Activated CD4-positive, alpha-beta memory T cell treated with anti-CD3 and anti-CD28 coated beads for 36 hours (primary cell): ENCODE data around the gene FAM83G. TPM values are rescaled to one million over a fixed set of nuclear protein-coding genes. Genes with fewer than 3 reads are reported as not detected.
"Not testable (repeated sequence)": the region's sequence is repeated elsewhere in the genome, so short reads cannot be mapped to it uniquely, and the experiment has no call there.

Source experiments
- CTCF ChIA-PET: fragments of 350-600 bp; sonication (Branson Sonifier 250); formaldehyde crosslinking; loops from one replicate; lab custom pipeline; 2021; ENCODE audit warnings: antibody characterized with exemption, inconsistent platforms; lab: Charles Lee
- POLR2A ChIA-PET: fragments of 350-600 bp; sonication (Branson Sonifier 250); formaldehyde crosslinking; loops from one replicate; lab custom pipeline; 2021; ENCODE audit warnings: antibody characterized with exemption; lab: Charles Lee
- DNase-seq: peaks from one replicate; pipeline ENCODE4 v3.0.0-alpha.2; 2020
- H3K27ac Mint-ChIP-seq: one replicate; pipeline ENCODE4 v1.8.0; 2021; ENCODE audit warnings: mixed read lengths
- H3K27me3 Mint-ChIP-seq: one replicate; pipeline ENCODE4 v1.8.0; 2021; ENCODE audit warnings: mixed read lengths
- H3K36me3 Mint-ChIP-seq: one replicate; pipeline ENCODE4 v1.8.0; 2021; ENCODE audit warnings: mixed read lengths
- H3K4me1 Mint-ChIP-seq: one replicate; pipeline ENCODE4 v1.8.0; 2021; ENCODE audit warnings: low read depth, mixed read lengths
- H3K4me3 Mint-ChIP-seq: one replicate; pipeline ENCODE4 v1.8.0; 2021; ENCODE audit warnings: mild to moderate bottlenecking, mixed read lengths
- H3K9me3 Mint-ChIP-seq: one replicate; pipeline ENCODE4 v1.8.0; 2021; ENCODE audit warnings: mixed read lengths
- intact Hi-C: fragments of 100-400 bp; cut with micrococcal nuclease; formaldehyde crosslinking; loops from one replicate; pipeline ENCODE4 v1.15.1; 2023
- total RNA-seq, 2 experiments: library from RNA; stranded (reverse); gene quantifications; one replicate each; pipeline ENCODE4 v1.2.3, GENCODE V29; 2021

Gene FAM83G
- total RNA-seq, 2 experiments from 2014 or later: 12.6 to 14.3 TPM

DNA sequence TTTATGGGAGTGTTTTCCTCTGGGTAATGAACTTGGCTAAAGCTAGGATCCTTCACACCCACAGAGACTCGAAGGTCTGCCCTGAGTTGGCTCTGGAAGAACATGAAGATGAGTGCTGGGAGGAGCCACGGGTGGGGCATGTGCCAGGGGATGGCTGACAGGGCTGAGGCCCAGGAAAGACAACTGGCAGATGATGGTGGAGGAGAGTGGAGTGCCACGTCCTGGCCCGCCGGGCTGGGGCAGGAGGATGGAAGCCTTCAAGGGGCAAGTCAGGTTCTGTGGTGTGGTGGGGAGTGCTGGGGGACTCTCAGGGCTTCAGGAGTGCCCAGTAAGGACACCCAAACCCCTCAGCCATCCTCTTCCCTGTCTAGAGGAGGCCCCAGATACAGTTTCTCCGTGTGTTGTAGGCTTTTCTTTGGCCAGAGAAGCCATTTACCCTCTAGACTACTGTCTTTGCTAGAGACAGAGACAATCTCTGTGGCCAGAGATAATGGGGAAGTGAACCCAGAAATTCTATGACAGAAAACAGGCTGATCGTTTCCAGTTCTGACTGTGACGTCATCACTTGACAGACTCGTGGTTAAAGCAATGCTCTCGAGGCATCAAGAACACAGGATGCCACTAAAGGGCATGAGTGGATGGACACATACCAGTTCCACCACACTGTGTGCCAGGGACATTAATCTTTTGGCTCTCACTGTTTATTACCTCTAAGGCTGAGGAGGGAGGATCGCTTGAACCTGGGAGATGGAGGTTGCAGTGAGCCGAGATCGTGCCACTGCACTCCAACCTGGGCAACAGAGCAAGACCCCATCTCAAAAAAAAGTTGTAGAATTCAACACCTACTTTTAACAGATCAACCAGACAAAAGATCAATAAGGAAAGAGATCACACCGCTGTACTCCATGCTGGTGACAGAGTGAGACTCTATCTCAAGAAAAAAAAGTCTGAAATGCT is 71.2 kb downstream of the FAM83G start:
- H3K27ac Mint-ChIP-seq: no peak overlapping the region
- peaks cover 11% of the 10 kb centered on the region for H3K4me1 Mint-ChIP-seq
- CTCF ChIA-PET: no interaction called here
- H3K4me3 Mint-ChIP-seq: no peak overlapping the region
- H3K9me3 Mint-ChIP-seq: no peaks in the 10 kb centered on the region
- H3K27me3 Mint-ChIP-seq: no peaks in the 10 kb centered on the region
- intact Hi-C loops: no loop called here
- POLR2A ChIA-PET: interaction anchor here (0.8 kb wide), 1 partner anchor 10 kb away, joined by 3 read pairs; no protein-coding TSS in a partner anchor
- H3K36me3 Mint-ChIP-seq: peaks cover 19% of the 10 kb centered on the region
- no peak for DNase-seq

DNA sequence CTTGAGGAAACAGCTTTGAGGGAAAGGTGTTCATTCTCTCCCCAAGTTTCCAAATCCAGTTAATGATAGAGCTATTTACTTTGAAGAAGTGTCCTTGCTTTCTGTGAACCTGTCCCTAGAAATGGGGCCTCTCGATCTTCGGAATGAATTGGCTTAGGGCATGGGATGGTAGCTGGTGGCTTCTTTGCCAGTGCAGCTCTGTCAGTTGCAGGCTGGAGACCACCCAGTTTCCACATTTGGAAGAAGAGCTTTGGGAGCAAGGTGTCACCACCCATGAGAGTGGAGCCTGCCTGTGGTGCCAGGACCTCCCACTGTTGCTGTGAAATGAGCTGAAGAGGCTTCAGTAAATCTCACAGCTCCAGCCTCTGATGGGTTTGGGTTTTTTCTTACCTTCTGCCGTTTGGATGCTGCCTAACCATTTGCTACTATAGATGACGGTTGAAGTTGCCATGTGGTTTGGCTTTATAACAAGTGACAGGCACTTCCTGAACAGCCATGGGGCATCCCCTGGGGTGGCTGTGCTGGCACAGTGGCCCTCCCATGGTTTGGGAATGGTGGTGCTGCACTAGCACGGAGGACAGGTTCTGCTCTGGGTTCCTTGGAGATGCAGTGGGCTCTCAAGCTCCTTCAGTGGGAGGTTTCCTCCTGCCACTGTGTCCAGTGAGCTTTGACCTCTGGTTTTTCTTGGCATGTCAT is 72.1 kb downstream of the FAM83G start:
- POLR2A ChIA-PET: interaction anchor here (0.8 kb wide), 1 partner anchor 11 kb away, joined by 3 read pairs; no protein-coding TSS in a partner anchor

DNA sequence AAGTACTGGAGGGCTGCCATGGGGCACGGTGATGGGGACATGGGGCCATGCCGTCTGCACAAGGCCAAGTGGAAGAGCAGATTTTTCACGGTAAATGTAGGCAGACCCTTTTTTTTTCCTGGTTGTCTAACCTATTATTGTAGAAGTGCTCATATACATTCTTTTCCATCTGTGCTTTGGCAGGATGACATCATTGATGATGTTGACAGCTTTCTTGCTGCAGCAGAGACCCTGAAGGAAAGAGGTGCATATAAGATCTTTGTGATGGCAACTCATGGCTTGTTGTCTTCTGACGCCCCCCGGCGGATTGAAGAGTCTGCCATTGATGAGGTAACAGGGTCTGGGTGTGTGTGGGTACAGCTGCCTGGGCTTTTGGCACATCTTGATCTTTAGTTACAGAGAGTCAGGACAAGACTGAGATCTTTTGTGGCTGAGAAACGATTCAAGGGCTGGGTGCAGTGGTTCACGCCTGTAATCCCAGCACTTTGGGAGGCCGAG is 75.9 kb downstream of the FAM83G start:
- Mint-ChIP-seq H3K27me3 (no peaks in the 10 kb centered on the region), H3K4me1 (peaks cover 24% of the 10 kb centered on the region), H3K4me3 (no peak overlapping the region), H3K9me3 (no peaks in the 10 kb centered on the region), H3K36me3 (peaks cover 20% of the 10 kb centered on the region), H3K27ac (no peak overlapping the region)
- intact Hi-C loops: loop anchor here (10.0 kb wide), 2 partner anchors 46 to 114 kb away; no protein-coding TSS in a partner anchor
- DNase-seq: no peak
- ChIA-PET CTCF (interaction anchor here (0.7 to 1.4 kb wide), 2 partner anchors 31 to 32 kb away, joined by 3 read pairs; no protein-coding TSS in a partner anchor), POLR2A (no interaction called here)

More for the DNA sequence above, 72.1 kb downstream of the FAM83G start:
- peak; percentile 22 for DNase-seq
- Mint-ChIP-seq H3K36me3 (peaks cover 20% of the 10 kb centered on the region), H3K4me1 (peaks cover 11% of the 10 kb centered on the region), H3K27me3 (no peaks in the 10 kb centered on the region), H3K9me3 (no peaks in the 10 kb centered on the region), H3K27ac (no peak overlapping the region), H3K4me3 (no peak overlapping the region)
- intact Hi-C loops: no loop called here
- CTCF ChIA-PET: interaction anchor here (1.0 kb wide), 1 partner anchor 29 kb away, joined by 5 read pairs; no protein-coding TSS in a partner anchor

DNA sequence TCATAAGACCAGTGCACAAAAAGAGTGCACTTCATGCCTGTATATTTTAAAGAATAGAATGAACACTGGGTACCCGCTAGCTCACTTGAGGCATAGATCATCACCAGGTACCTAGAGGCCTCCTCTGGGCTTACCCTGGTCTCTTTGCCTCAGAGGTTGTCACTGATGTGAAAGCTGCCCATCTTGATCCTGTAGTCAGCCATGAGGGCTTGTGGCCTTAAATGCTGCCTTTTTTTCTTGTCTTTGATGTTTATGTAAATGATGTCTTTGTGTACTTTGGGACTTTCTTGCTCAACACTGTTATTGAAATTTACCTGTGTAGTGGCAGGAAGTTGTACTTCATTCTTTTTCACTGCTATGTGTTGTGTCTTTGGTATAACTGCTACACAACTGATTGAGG is 79.4 kb downstream of the FAM83G start:
- no peak for DNase-seq
- H3K27ac Mint-ChIP-seq: no peak overlapping the region
- no peak overlapping the region for H3K4me3 Mint-ChIP-seq
- peaks cover 15% of the 10 kb centered on the region for H3K36me3 Mint-ChIP-seq
- H3K9me3 Mint-ChIP-seq: no peaks in the 10 kb centered on the region
- intact Hi-C loops: loop anchor here (10.0 kb wide), 2 partner anchors 50 to 110 kb away; no protein-coding TSS in a partner anchor
- H3K4me1 Mint-ChIP-seq: peaks cover 37% of the 10 kb centered on the region
- ChIA-PET POLR2A (no interaction called here), CTCF (interaction anchor here (1.1 kb wide), 1 partner anchor 35 kb away, joined by 3 read pairs; no protein-coding TSS in a partner anchor)
- no peaks in the 10 kb centered on the region for H3K27me3 Mint-ChIP-seq

DNA sequence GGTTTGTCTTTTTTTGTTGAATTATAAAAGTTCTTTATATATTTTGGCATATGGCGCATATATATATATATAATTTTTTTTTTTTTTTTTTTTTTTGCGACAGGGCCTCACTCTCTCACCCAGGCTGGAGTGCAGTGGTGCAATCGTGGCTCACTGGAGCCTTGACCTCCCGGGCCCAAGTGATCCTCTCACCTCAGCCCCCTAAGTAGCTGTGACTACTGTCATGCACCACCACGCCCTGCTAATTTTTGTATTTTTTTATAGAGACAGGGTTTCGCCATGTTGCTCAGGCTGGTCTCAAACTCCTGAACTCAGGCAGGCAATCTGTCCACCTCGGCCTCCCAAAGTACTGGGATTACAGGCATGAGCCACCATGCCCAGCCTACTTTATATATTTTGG is 82.0 kb downstream of the FAM83G start:
- CTCF ChIA-PET: interaction anchor here (0.6 to 1.1 kb wide), 2 partner anchors 39 to 65 kb away, joined by 3 read pairs; no protein-coding TSS in a partner anchor
- intact Hi-C loops: loop anchor here (10.0 kb wide), 2 partner anchors 52 to 108 kb away; no protein-coding TSS in a partner anchor
- DNase-seq, H3K4me3 Mint-ChIP-seq, H3K9me3 Mint-ChIP-seq, POLR2A ChIA-PET, H3K27ac Mint-ChIP-seq, H3K27me3 Mint-ChIP-seq: not testable (repeated sequence)
- Mint-ChIP-seq H3K36me3 (peaks cover 10% of the 10 kb centered on the region), H3K4me1 (peaks cover 50% of the 10 kb centered on the region)

DNA sequence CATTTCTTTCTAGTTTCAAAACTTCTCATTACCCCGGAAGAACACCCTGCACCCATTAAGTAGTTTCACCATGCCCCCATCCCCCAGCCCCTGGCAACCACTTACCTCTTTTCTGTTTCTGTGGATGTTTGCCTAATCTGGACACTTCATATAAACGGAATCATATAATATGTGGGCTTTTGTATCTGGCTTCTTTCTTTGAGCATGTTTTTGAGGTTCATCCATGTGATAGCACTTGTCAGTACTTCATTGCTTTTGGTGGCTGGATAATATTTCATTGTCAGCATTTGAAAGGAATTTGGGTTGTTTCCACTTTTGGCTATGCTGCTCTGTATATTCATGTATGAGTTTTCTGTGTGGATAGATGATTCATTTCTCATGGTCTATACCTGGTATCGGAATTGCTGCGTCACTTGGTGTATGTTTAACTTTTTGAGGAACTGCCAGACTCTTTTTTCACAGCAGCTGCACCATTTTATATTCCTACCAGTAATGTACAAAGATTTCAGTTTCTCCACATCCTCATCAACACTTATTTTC is 82.6 kb downstream of the FAM83G start:
- Mint-ChIP-seq H3K27me3 (no peaks in the 10 kb centered on the region), H3K4me1 (peaks cover 53% of the 10 kb centered on the region), H3K4me3 (peak overlapping the region; percentile 8), H3K27ac (peak overlapping the region; percentile 67), H3K36me3 (peaks cover 14% of the 10 kb centered on the region), H3K9me3 (no peaks in the 10 kb centered on the region)
- peak; percentile 37 for DNase-seq
- ChIA-PET POLR2A (no interaction called here), CTCF (interaction anchor here (0.6 kb wide), 1 partner anchor 65 kb away, joined by 3 read pairs; no protein-coding TSS in a partner anchor)
- intact Hi-C loops: loop anchor here (1.0 to 10.0 kb wide), 4 partner anchors 21 to 107 kb away; no protein-coding TSS in a partner anchor

DNA sequence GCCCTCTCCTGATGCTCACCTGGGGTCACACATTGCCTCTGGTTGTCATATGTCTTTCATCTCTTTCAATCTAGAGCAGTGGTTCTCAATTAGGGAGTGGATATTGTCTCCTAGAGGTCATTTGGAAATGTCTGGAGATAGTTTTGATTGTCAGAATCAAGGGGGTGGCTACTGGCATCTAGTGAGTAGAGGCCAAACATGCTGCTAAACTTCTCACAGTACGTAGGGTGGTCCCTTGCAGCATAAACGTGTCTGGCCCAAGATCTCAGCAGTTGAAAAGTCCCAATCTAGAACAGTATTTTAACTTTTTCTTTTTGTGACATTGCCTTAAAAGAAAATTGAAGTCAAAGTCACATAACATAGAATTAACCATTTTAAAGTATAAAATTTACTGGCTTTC is 83.1 kb downstream of the FAM83G start:
- peaks cover 51% of the 10 kb centered on the region for H3K4me1 Mint-ChIP-seq
- peak overlapping the region; percentile 10 for H3K4me3 Mint-ChIP-seq
- no peaks in the 10 kb centered on the region for H3K27me3 Mint-ChIP-seq
- no peak for DNase-seq
- no peaks in the 10 kb centered on the region for H3K9me3 Mint-ChIP-seq
- ChIA-PET POLR2A (no interaction called here), CTCF (no interaction called here)
- H3K36me3 Mint-ChIP-seq: peaks cover 16% of the 10 kb centered on the region
- peak overlapping the region; percentile 67 for H3K27ac Mint-ChIP-seq
- intact Hi-C loops: loop anchor here (1.0 to 10.0 kb wide), 4 partner anchors 20 to 107 kb away; no protein-coding TSS in a partner anchor

DNA sequence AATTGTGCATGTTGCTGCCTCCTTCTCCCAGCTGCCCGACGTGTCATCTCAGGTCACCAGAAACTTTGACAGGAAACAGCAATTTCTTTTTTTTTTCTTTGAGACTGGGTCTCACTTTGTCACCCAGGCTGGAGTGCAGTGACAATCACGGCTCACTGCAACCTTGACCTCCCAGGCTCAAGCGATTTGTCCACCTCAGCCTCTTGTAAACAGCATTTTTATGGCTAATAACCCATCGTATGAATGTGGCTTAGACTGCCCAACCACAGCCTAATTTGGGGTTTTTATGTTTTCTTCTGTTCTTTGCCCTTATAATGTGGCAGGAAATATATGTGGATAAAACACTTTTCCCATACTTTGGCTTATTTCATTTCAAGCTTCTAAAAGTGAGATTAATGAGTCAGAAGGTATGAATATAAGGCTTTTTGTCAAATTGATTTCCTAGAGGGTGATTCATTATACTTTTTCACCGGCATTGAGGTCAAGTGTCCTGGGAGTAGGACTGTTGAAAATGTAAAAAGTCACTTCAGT is 83.6 kb downstream of the FAM83G start:
- Mint-ChIP-seq H3K9me3 (no peaks in the 10 kb centered on the region), H3K4me3 (peak overlapping the region; percentile 10), H3K4me1 (peaks cover 49% of the 10 kb centered on the region), H3K27ac (peak overlapping the region; percentile 59), H3K27me3 (no peaks in the 10 kb centered on the region), H3K36me3 (peaks cover 16% of the 10 kb centered on the region)
- ChIA-PET CTCF (interaction anchor here (0.6 kb wide), 1 partner anchor 1229 kb away, joined by 3 read pairs; no protein-coding TSS in a partner anchor), POLR2A (interaction anchor here (0.6 kb wide), 2 partner anchors 37 to 57 kb away, joined by 4 read pairs; no protein-coding TSS in a partner anchor)
- peak; percentile 25 for DNase-seq
- intact Hi-C loops: loop anchor here (1.0 to 10.0 kb wide), 4 partner anchors 20 to 106 kb away; no protein-coding TSS in a partner anchor

DNA sequence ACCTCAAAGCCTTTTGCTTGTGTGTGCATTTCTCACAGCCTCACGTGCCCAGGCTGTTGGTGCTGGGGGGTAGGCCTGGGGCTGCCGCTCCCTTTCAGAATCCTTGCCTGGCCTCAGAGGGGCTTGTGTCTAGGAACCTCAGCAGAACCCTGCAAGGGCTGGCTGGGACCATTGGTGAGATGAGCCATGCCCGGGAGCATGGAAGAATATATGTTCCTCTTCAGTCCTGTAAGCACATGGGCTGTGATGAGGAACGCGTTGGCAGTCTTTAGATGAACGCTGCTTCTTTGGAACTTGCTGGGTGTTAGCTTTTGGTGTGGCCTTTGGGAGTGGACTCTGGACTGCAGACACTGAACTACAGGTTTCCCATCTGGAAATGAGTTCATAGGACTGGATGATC is 84.6 kb downstream of the FAM83G start:
- Mint-ChIP-seq H3K27me3 (no peaks in the 10 kb centered on the region), H3K4me1 (peaks cover 41% of the 10 kb centered on the region), H3K9me3 (no peaks in the 10 kb centered on the region), H3K36me3 (peaks cover 21% of the 10 kb centered on the region), H3K4me3 (no peak overlapping the region), H3K27ac (no peak overlapping the region)
- intact Hi-C loops: loop anchor here (10.0 kb wide), 2 partner anchors 55 to 105 kb away; no protein-coding TSS in a partner anchor
- ChIA-PET POLR2A (no interaction called here), CTCF (no interaction called here)
- DNase-seq: no peak
